Glutamatergic neuron (in vitro differentiated cells): Measurements from ENCODE around the gene MIPEP. TPM values are rescaled to one million over a fixed set of nuclear protein-coding genes. Genes with fewer than 3 reads are reported as not detected.

ENCODE experiments used
- DNase-seq: peaks from one replicate; pipeline ENCODE4 v3.0.0; 2022
- H3K27ac Mint-ChIP-seq: one replicate; pipeline ENCODE4 v1.8.0; 2020; ENCODE audit warnings: mild to moderate bottlenecking, mixed read lengths, inconsistent platforms; ENCODE audit not compliant: unreplicated experiment
- H3K27me3 Mint-ChIP-seq: one replicate; pipeline ENCODE4 v1.8.0; 2020; ENCODE audit warnings: mild to moderate bottlenecking, moderate library complexity, mixed read lengths, inconsistent platforms; ENCODE audit not compliant: unreplicated experiment
- H3K36me3 Mint-ChIP-seq: one replicate; pipeline ENCODE4 v1.8.0; 2020; ENCODE audit warnings: mild to moderate bottlenecking, mixed read lengths, inconsistent platforms; ENCODE audit not compliant: unreplicated experiment
- H3K4me1 Mint-ChIP-seq: one replicate; pipeline ENCODE4 v1.8.0; 2020; ENCODE audit warnings: mild to moderate bottlenecking, low read depth, mixed read lengths, inconsistent platforms; ENCODE audit not compliant: unreplicated experiment
- H3K4me3 Mint-ChIP-seq: one replicate; pipeline ENCODE4 v1.8.0; 2020; ENCODE audit warnings: mild to moderate bottlenecking, mixed read lengths, inconsistent platforms; ENCODE audit not compliant: unreplicated experiment
- H3K9me3 Mint-ChIP-seq: one replicate; pipeline ENCODE4 v1.8.0; 2020; ENCODE audit warnings: mild to moderate bottlenecking, moderate library complexity, mixed read lengths, inconsistent platforms; ENCODE audit not compliant: unreplicated experiment
- CTCF ChIP-seq: fragments of 200-600 bp; sonication (generic); IDR thresholded peaks from one replicate; pipeline ENCODE4 v1.5.0; 2021; ENCODE audit not compliant: partially characterized antibody, unreplicated experiment
- total RNA-seq: library from RNA; stranded (reverse); fragmentation: NEBNext Ultra II Directional; extraction: Animal tissue kit (Norgen Biotek cat#: 25700); gene quantifications from one replicate; pipeline ENCODE4 v1.2.1, GENCODE V29; 2021; ENCODE audit not compliant: unreplicated experiment

Gene MIPEP
- total RNA-seq, 1 donor from 2014 or later: 7.1 TPM

GRCh38 chr13:23851106-23851505 lies 38.1 kb downstream of the MIPEP start:
- Mint-ChIP-seq H3K9me3 (no peaks in the 10 kb centered on the region), H3K27ac (no peak overlapping the region), H3K4me3 (no peak overlapping the region), H3K27me3 (no peaks in the 10 kb centered on the region), H3K4me1 (peaks cover 18% of the 10 kb centered on the region), H3K36me3 (no peaks in the 10 kb centered on the region)
- no peak for DNase-seq
- TF ChIP-seq CTCF: no peak

- Mint-ChIP-seq H3K27ac (no peak overlapping the region), H3K9me3 (no peaks in the 10 kb centered on the region), H3K4me3 (no peak overlapping the region), H3K36me3 (no peaks in the 10 kb centered on the region), H3K4me1 (peaks cover 9% of the 10 kb centered on the region), H3K27me3 (no peaks in the 10 kb centered on the region)
- DNase-seq: no peak
- TF ChIP-seq CTCF: no peak
Observed at GRCh38 chr13:23850134-23850533, 39.1 kb downstream of the MIPEP start.

GRCh38 chr13:23849670-23850069 lies 39.5 kb downstream of the MIPEP start:
- TF ChIP-seq CTCF: no peak
- H3K27ac Mint-ChIP-seq: no peak overlapping the region
- H3K36me3 Mint-ChIP-seq: no peaks in the 10 kb centered on the region
- peaks cover 9% of the 10 kb centered on the region for H3K4me1 Mint-ChIP-seq
- H3K27me3 Mint-ChIP-seq: no peaks in the 10 kb centered on the region
- H3K4me3 Mint-ChIP-seq: no peak overlapping the region
- H3K9me3 Mint-ChIP-seq: no peaks in the 10 kb centered on the region
- DNase-seq: no peak

- Mint-ChIP-seq H3K27me3 (no peaks in the 10 kb centered on the region), H3K27ac (no peak overlapping the region), H3K4me3 (no peak overlapping the region)
Observed at GRCh38 chr13:23848646-23849141, 40.5 kb downstream of the MIPEP start.

GRCh38 chr13:23848019-23848418 lies 41.2 kb downstream of the MIPEP start:
- no peak for DNase-seq
- H3K27ac Mint-ChIP-seq: no peak overlapping the region
- H3K4me1 Mint-ChIP-seq: peaks cover 9% of the 10 kb centered on the region
- no peak for TF ChIP-seq CTCF
- H3K4me3 Mint-ChIP-seq: no peak overlapping the region
- no peaks in the 10 kb centered on the region for H3K9me3 Mint-ChIP-seq
- no peaks in the 10 kb centered on the region for H3K27me3 Mint-ChIP-seq
- H3K36me3 Mint-ChIP-seq: no peaks in the 10 kb centered on the region

More at GRCh38 chr13:23848646-23849141, 40.5 kb downstream of the MIPEP start:
- H3K36me3 Mint-ChIP-seq: no peaks in the 10 kb centered on the region
- H3K4me1 Mint-ChIP-seq: peaks cover 9% of the 10 kb centered on the region
- TF ChIP-seq CTCF: no peak
- DNase-seq: no peak
- H3K9me3 Mint-ChIP-seq: no peaks in the 10 kb centered on the region
